HG03280 (cell line): ENCODE results near the gene APIP.

ENCODE experiments used
- ATAC-seq: cut with Tn5 transposase; IDR thresholded peaks from one replicate; pipeline ENCODE4 v1.9.1; 2021; ENCODE audit warnings: mild to moderate bottlenecking, moderate library complexity; ENCODE audit not compliant: unreplicated experiment

Gene APIP

GRCh38 chr11:34890089-34890488 lies 26.1 kb downstream of the APIP start:
- ATAC-seq: no peak

- no peak for ATAC-seq
Measured at GRCh38 chr11:34887260-34887659, 28.9 kb downstream of the APIP start.

- ATAC-seq: no peak
Measured at GRCh38 chr11:34886609-34887008, 29.6 kb downstream of the APIP start.

GRCh38 chr11:34881900-34882299 lies 34.3 kb downstream of the APIP start:
- ATAC-seq: no peak

- no peak for ATAC-seq
Measured at GRCh38 chr11:34877375-34877975, 38.7 kb downstream of the APIP start.

- no peak for ATAC-seq
Measured at GRCh38 chr11:34874202-34874601, 42.0 kb downstream of the APIP start.

GRCh38 chr11:34870548-34871196 lies 45.5 kb downstream of the APIP start:
- no peak for ATAC-seq

- ATAC-seq: no peak
Measured at GRCh38 chr11:34869425-34869824, 46.8 kb downstream of the APIP start.

- ATAC-seq: no peak
Measured at GRCh38 chr11:34866375-34866774, 49.8 kb downstream of the APIP start.

GRCh38 chr11:34865261-34865660 lies 50.9 kb downstream of the APIP start:
- ATAC-seq: no peak

GRCh38 chr11:34864424-34864823 lies 51.8 kb downstream of the APIP start:
- ATAC-seq: no peak

- no peak for ATAC-seq
Measured at GRCh38 chr11:34863048-34863447, 53.1 kb downstream of the APIP start.

GRCh38 chr11:34860518-34860917 lies 55.7 kb downstream of the APIP start:
- ATAC-seq: no peak

GRCh38 chr11:34860034-34860433 lies 56.1 kb downstream of the APIP start:
- ATAC-seq: no peak

GRCh38 chr11:34859496-34859895 lies 56.7 kb downstream of the APIP start:
- ATAC-seq: no peak

GRCh38 chr11:34857463-34857862 lies 58.7 kb downstream of the APIP start:
- no peak for ATAC-seq

- no peak for ATAC-seq
Measured at GRCh38 chr11:34856251-34856650, 59.9 kb downstream of the APIP start.

GRCh38 chr11:34855754-34856095 lies 60.5 kb downstream of the APIP start:
- no peak for ATAC-seq

- no peak for ATAC-seq
Measured at GRCh38 chr11:34855021-34855753, 61.0 kb downstream of the APIP start.

GRCh38 chr11:34851916-34852315 lies 64.3 kb downstream of the APIP start:
- ATAC-seq: no peak

GRCh38 chr11:34850334-34850733 lies 65.8 kb downstream of the APIP start:
- no peak for ATAC-seq

- no peak for ATAC-seq
Measured at GRCh38 chr11:34846467-34846866, 69.7 kb downstream of the APIP start.
